Prostate gland (tissue), 2 donors: ENCODE measurements around the gene VAPA.

Source experiments
- POLR2A ChIP-seq: fragments of 450-650 bp; IDR thresholded peaks from one replicate; pipeline ENCODE4 v1.6.1; 2016; ENCODE audit warnings: antibody characterized with exemption, mild to moderate bottlenecking
- POLR2AphosphoS5 ChIP-seq: sonication (generic); formaldehyde crosslinking; IDR thresholded peaks from one replicate; pipeline ENCODE4 v1.6.1; 2017; ENCODE audit warnings: antibody characterized with exemption
- TF ChIP-seq, protein P1 (sequence below), 4 experiments: fragments of 200-600 bp in 2 of 4; fragments of 450-650 bp in 2 of 4; sonication (generic) in 2 of 4; IDR thresholded peaks; 1 replicate in 3 of 4; 2 replicates in 1 of 4; pipeline ENCODE4 v1.5.1; 2016 to 2019; ENCODE audit warnings: antibody characterized with exemption in 4 of 4, mild to moderate bottlenecking in 2 of 4, moderate library complexity in 2 of 4

- TF ChIP-seq, protein P1, sequence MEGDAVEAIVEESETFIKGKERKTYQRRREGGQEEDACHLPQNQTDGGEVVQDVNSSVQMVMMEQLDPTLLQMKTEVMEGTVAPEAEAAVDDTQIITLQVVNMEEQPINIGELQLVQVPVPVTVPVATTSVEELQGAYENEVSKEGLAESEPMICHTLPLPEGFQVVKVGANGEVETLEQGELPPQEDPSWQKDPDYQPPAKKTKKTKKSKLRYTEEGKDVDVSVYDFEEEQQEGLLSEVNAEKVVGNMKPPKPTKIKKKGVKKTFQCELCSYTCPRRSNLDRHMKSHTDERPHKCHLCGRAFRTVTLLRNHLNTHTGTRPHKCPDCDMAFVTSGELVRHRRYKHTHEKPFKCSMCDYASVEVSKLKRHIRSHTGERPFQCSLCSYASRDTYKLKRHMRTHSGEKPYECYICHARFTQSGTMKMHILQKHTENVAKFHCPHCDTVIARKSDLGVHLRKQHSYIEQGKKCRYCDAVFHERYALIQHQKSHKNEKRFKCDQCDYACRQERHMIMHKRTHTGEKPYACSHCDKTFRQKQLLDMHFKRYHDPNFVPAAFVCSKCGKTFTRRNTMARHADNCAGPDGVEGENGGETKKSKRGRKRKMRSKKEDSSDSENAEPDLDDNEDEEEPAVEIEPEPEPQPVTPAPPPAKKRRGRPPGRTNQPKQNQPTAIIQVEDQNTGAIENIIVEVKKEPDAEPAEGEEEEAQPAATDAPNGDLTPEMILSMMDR (IDR thresholded peaks at IDR 0.05), result no peak
- TF ChIP-seq POLR2AphosphoS5 (no peak), POLR2A (no peak)
Observed at GRCh38 chr18:9900699-9901098, 13.1 kb upstream of the VAPA start.
